Suppressor macrophage (primary cell): ENCODE measurements around the gene NSMCE4A.
"Not testable (repeated sequence)": the region's sequence is repeated elsewhere in the genome, so short reads cannot be mapped to it uniquely, and the experiment has no call there.

Experiments used
- DNase-seq, 4 experiments: peaks; one replicate each; pipeline ENCODE4 v3.0.0-alpha.2; 2020 to 2022

NSMCE4A gene

GRCh38 chr10:121988361-121989324 lies 13.6 kb upstream of the NSMCE4A start, which contains the start of gene TACC2:
TSS of gene TACC2 (plus strand) at chr10:121989163. CDS start at chr10:122021982, 32,819 bp downstream.
- DNase-seq, result no peak

GRCh38 chr10:121984463-121984862 lies 9.4 kb upstream of the NSMCE4A start:
- no peak for DNase-seq

- DNase-seq, result no peak
These were observed 8.8 kb upstream of the NSMCE4A start for GRCh38 chr10:121983852-121984251.

GRCh38 chr10:121981346-121981745 lies 6.3 kb upstream of the NSMCE4A start:
- DNase-seq, result peak; percentile 42 to 83 (median 54)

GRCh38 chr10:121978511-121978910 lies 3.5 kb upstream of the NSMCE4A start:
- no peak for DNase-seq

- DNase-seq, result no peak
These were observed 1.6 kb upstream of the NSMCE4A start for GRCh38 chr10:121976607-121977006.

- DNase-seq, result peak in 2 of 4 experiments; percentile 11 to 12
These were observed 474 bp upstream of the NSMCE4A start for GRCh38 chr10:121975295-121976086.

GRCh38 chr10:121974019-121974534 lies 940 bp downstream of the NSMCE4A start:
- no peak for DNase-seq

- not testable (repeated sequence) for DNase-seq
These were observed 5.9 kb downstream of the NSMCE4A start for GRCh38 chr10:121969086-121969485.

- DNase-seq, result no peak
These were observed 9.0 kb downstream of the NSMCE4A start for GRCh38 chr10:121965996-121966395.

GRCh38 chr10:121961456-121961855 lies 13.6 kb downstream of the NSMCE4A start:
- no peak for DNase-seq

- no peak for DNase-seq
These were observed 15.3 kb downstream of the NSMCE4A start for GRCh38 chr10:121959671-121960070.

- no peak for DNase-seq
These were observed 18.6 kb downstream of the NSMCE4A start for GRCh38 chr10:121956111-121957061.

GRCh38 chr10:121952226-121952625 lies 22.8 kb downstream of the NSMCE4A start:
- DNase-seq, result no peak

GRCh38 chr10:121949451-121949850 lies 25.6 kb downstream of the NSMCE4A start:
- no peak for DNase-seq

GRCh38 chr10:121949049-121949448 lies 26.0 kb downstream of the NSMCE4A start:
- DNase-seq, result no peak

- peak; percentile 38 to 78 (median 48) for DNase-seq
These were observed 27.4 kb downstream of the NSMCE4A start for GRCh38 chr10:121947343-121948330.

- DNase-seq, result peak; percentile 52 to 84 (median 72)
These were observed 32.1 kb downstream of the NSMCE4A start for GRCh38 chr10:121942749-121943416.

- DNase-seq, result peak in 1 of 4 experiments; percentile 13
These were observed 33.5 kb downstream of the NSMCE4A start for GRCh38 chr10:121941532-121941931.

GRCh38 chr10:121936295-121936694 lies 38.7 kb downstream of the NSMCE4A start:
- no peak for DNase-seq
